Stimulated activated CD4-positive, alpha-beta T cell treated with anti-CD3 and anti-CD28 coated beads, Interleukin-4, amount 100 ng/mL, for 4 hours (primary cell): Measurements from ENCODE around the gene ZBTB17.
A peak's percentile ranks its signal among the peaks of the same experiment; 100 is the strongest.

ENCODE experiments used
- DNase-seq, 2 experiments: peaks; one replicate each; pipeline ENCODE4 v3.0.0-alpha.2; 2020

Gene ZBTB17

DNA sequence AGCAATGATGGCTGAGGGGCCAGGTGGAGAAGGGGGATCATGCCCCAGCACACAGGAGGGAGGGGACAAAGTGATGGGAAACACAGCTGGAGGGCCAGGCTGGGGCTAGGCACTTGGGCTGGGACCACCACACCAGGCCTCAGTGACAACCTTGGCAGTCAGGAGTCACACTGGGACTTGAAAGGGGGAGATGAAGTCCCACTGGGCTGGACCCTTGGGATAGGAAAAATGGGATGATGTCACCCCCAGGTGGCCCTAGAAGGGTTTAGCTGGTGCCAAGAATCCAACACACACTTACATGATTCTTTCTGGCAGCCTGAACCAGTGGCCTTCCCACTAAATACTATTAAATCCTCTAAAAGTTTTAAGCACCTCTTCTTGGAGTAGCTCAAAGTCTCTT is 17.1 kb downstream of the ZBTB17 start:
- no peak for DNase-seq

GRCh38 chr1:15958111-15958510 is 17.8 kb downstream of the ZBTB17 start:
- DNase-seq = no peak

GRCh38 chr1:15957221-15958095 is 18.4 kb downstream of the ZBTB17 start:
- DNase-seq = no peak

DNA sequence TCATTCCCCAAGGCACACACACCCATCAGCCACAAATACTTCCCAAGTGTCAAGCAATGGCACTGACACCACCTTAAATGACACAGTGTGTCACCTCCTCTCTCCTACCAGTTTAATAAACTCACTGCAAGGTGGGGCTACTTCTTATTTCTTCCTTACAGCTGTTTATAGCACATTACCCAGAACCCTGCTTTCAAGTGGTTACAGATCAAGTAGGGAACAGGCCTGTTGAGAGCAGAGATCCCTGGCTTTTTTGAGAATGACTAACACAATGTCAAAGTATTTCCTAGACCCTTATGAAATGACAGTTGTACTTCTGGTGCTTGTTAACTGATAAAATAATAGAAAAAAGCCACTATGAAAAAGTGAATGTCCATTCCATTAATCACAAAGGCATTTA is 19.8 kb downstream of the ZBTB17 start:
- no peak for DNase-seq

- no peak for DNase-seq
Observed at GRCh38 chr1:15955552-15955951, 20.3 kb downstream of the ZBTB17 start.

DNA sequence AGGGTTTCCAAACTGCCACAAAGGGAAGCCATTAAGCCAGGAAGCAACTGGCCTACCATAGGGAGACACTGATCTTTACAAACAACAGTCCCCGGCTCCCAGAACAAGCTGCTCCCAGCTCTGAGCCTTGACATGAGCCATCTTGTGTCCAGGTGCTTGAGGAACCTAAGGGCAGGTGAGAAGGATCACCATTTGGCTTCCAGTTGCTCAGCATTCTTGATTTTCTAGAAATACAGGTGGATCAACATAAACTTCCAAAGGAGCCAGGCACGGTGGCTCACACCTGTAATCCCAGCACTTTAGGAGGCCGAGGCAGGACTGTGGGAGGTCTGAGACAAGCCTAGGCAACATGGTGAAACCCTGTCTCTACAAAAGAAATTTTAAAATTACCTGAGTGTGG is 21.6 kb downstream of the ZBTB17 start:
- no peak for DNase-seq

DNA sequence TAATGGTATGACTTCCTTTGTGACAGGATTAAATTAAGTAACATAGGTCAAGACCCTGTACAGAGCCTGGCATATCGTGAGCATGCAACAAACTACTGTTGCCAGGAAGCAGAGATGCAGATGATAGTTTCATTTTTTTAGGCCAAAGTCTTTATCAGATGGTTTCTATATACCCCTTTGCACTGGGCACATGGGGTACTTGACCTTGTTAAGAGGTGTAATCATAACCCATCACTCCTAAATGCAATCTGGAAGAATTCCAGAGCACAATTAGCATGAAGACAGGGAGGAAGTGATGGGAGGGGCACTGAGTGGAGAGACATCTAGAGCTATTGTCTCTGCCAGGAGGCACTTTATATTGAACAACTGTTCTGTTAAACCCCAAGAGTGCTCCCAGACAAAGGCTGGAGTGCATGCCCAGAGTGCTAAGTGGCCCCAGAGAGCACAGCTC is 22.1 kb downstream of the ZBTB17 start:
- no peak for DNase-seq

DNA sequence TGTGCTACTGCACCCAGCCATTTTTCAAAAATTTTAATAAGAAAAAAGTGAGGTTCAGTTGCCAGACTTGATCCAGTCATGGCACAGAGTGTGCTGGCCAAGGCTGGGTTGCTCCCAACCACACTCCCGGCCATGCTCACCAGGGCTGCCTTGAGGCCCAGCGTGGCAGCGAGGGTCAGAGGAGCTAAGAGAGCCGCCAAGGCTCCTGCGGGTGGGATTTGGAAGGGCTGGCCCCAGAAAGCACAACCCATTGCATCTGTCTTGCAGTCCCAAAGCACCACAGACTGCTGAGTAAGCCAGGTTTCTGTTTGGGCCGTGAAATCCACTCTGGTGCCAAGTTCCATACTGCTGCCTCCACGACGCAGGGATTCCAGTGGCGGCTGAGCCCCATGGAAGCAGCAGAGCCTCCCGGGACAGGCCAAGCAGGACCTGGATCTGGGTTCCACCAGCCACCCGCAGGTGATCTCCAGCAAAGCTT is 22.6 kb downstream of the ZBTB17 start:
- no peak for DNase-seq

GRCh38 chr1:15952317-15953258 is 23.3 kb downstream of the ZBTB17 start:
- DNase-seq = no peak

- peak; percentile 44 to 60 for DNase-seq
Observed at GRCh38 chr1:15951341-15952153, 24.4 kb downstream of the ZBTB17 start.

DNA sequence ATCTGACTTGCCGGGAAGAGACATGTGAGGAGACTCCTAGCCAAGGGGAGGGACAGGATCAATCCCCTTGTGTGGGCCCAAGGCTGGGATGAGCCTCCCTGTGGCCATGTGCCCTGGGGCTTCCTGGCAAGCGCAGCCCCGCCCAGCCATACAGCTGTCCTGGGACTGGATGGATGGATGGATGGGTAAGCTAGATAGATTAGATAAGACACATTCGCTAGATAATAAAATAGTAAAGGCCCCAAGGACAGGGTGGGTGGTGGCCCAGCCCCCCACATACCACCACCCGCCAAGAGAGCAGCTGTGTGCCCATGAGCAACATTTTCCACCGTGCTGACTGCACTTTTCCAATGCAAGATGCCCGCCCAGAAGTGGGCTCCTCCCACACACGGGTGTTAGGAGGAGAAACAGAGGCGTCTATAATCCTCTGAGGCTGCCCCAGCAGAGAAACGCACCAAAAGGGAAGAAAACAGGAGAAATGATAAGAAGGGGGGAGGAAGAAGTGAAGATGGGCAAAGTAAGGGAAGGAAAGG is 25.1 kb downstream of the ZBTB17 start:
- DNase-seq = peak; percentile 72 to 92

DNA sequence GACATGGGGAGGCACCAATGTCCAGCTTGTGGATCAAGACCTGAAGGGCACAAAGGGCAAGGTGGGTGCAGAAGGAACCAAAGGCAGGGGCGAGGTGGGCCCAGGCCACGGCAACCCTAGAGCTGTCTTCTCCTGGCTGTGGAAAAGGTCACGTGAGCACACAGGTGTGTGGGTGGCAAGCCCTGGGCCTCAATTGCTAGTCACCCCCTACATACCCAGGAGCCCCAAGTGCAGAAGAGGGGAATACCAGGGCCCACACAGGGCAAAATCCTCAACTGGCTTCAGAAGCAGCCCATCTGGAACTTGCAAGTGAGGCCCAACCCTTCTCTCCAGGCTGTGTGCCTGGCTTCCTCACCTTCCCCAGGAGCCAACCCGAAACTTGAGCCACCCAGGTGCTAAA is 25.6 kb downstream of the ZBTB17 start:
- peak; percentile 52 to 74 for DNase-seq

GRCh38 chr1:15949453-15950245 is 26.3 kb downstream of the ZBTB17 start:
- peak; percentile 76 to 90 for DNase-seq

- DNase-seq = peak; percentile 42 to 60
Observed at GRCh38 chr1:15948595-15949452, 27.1 kb downstream of the ZBTB17 start.

DNA sequence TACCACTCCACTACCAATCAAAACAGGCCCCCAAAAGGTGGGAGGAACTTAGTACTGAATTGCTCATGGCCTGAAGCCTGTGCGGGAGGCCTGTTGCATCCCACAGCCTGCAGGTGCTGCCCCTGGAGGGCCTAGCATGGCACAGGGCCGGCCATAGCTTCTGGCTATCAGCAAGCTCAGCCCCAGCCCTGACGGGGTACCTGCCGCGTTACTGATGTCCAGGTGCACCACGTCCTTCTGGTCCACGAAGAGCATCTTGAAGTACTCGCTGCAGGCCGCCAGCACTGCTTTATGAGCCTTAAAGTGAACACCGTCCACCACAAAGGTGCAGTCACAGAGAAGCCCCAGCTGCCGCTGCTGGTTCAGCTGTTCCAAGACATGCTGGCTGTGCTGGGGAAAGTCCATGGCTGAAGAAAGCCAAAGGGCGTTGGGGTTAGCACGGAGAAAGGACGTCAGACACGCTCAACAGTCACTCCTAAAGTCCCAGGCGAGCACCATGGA is 27.8 kb downstream of the ZBTB17 start:
- DNase-seq = no peak

GRCh38 chr1:15947382-15948090 is 28.4 kb downstream of the ZBTB17 start:
- DNase-seq = no peak

DNA sequence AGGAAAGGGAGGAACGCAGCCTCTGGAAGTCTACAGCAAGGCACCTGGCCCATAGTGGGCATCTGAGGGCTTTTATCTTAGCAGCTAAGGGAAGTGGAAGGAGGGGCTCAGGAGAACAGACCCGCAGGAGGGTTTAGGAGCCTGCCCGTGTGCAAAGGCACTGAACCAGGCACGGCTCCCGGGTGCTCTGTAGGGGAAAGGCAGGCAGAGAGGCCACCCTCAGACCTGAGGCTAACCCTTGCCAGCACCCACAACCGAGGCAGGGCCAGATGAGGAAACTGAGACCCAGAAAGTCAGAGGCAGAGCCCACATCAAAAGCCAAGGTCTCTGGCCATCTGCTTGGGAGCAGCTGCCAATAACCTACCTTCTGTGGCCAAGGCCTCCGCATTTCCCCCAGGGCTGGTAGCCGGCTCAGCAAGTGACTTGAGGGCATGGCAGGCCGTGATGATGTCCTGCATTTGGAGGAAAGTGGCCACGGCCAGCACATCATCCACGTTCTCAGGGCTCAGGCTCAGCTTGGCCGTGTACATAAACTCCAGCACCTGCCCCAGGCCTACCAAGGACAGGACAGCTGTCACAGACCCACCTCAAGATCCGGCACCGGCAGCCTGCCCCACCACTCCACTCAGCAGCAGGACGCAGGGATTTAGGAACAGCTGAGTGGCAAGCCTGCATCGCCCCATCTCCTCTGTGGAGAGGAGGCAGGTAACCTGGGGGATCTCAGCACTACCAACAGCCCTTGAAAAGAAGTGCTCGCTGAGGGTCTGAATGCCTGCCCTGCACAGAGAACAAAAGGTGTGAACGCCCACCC is 29.1 kb downstream of the ZBTB17 start:
- no peak for DNase-seq

- DNase-seq = no peak
Observed at GRCh38 chr1:15945832-15946448, 30.0 kb downstream of the ZBTB17 start.
